22Rv1 (cell line): ENCODE results near the gene DDX5.

Experiments
- H3K27ac ChIP-seq: fragments of 450-650 bp; 2 replicates; pipeline ENCODE4 v1.5.1; 2017
- CTCF ChIP-seq: fragments of 450-650 bp; IDR thresholded peaks from 2 replicates; pipeline ENCODE4 v1.5.1; 2017; ENCODE audit warnings: mild to moderate bottlenecking
- ZFX ChIP-seq: fragments of 450-650 bp; IDR thresholded peaks from 2 replicates; pipeline ENCODE4 v1.6.1; 2017; ENCODE audit warnings: antibody characterized with exemption, borderline replicate concordance

The DDX5 gene

DNA sequence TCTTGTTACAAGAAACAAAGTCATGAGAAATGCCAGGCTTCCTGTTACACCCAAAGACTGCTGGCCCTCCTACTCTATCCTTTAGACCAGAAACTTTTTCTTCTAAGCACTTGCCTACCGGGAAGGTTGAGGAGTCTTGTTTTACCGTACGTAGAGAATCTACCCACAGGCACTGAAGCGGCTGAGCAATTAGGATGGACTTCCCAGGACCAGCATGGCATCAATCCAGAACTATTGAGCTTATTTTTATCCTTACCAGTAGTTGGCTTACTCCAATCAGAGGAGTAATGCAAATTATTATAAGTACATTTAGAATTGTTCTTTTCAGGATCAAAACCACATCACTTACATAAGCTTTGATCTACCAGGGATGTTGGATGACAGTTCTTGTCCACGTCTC, 26.3 kb upstream of the DDX5 start:
- no peak overlapping the region for H3K27ac ChIP-seq
- TF ChIP-seq ZFX = no peak
- no peak for TF ChIP-seq CTCF

GRCh38 chr17:64531955-64532371, 25.9 kb upstream of the DDX5 start:
- no peak for TF ChIP-seq CTCF
- TF ChIP-seq ZFX = no peak
- H3K27ac ChIP-seq = no peak overlapping the region

DNA sequence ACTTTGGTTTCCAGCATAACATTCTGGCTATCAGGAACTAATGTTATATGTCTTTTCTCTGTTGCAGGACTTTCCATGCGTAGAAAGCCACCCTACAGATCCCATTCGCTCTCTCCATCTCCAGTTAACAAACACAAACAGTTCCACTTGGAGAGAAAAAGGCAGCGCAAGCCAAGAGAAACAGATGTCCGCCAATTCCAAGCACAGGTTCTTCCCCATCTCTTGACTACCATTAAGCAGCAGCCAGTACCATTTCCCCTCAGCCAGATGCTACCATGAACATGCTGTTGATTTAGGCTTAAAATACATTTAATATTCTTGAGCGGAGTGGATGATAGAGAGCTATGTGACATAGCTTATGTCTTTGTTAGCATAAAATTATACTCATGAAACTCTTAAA, 23.1 kb upstream of the DDX5 start:
- no peak overlapping the region for H3K27ac ChIP-seq
- TF ChIP-seq CTCF (no peak), ZFX (no peak)

DNA sequence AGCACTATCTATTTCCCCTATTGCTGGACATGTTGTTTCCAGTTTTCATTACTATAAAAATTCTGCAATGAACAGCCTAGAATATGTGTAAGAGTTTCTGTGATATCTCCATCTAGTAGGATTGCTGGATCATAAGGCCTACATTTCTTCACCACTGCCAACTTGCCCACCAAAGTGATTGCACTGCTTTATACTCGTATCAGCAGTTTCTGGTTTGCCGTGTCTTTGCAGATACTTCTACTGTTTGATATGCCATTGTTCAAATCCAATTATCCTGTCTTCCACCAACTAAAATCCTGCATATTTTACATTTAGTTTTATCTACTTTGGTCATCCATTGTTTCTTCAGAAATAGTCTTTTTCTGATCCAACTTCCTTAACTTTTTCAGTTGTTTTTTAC, 21.8 kb upstream of the DDX5 start:
- H3K27ac ChIP-seq = no peak overlapping the region
- TF ChIP-seq CTCF = no peak
- no peak for TF ChIP-seq ZFX

DNA sequence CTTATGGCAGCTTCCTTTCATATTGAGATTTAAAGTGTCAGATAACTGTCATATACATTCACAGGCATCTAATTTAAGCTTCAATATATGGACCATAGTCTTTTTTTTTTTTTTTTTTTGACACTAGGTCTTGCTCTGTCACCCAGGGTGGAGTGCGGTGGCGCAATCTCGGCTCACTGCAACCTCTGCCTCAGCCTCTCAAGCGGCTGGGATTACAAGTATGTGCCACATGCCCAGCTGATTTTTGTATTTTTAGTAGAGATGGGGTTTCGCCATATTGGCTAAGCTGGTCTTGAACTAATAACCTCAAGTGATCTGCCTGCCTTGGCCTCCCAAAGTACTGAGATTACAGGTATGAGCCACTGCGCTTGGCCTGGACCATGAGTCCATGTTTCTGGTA, 14.3 kb upstream of the DDX5 start:
- TF ChIP-seq ZFX = no peak
- no peak for TF ChIP-seq CTCF
- no peak overlapping the region for H3K27ac ChIP-seq

DNA sequence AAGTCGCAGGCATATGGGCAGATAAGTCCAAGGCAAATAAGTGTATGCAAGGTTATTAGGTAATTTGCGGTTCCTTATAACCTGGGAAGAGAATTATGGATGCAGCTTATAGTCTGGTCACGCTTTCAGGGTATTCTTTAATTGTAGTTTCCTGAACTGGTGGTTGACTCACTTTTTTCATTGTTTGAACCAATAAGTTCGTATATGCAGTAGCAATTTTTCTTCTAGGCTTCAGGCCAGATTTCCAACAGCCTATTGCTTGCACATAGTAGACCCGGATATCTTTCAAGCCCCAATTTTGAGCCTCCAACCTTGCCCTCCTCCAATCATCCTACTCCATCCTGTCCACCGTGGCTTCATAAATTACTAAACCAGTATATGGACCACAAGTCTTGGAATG, 13.5 kb upstream of the DDX5 start:
- no peak overlapping the region for H3K27ac ChIP-seq
- TF ChIP-seq CTCF = no peak
- TF ChIP-seq ZFX = no peak

GRCh38 chr17:64515829-64516228, 9.7 kb upstream of the DDX5 start:
- TF ChIP-seq ZFX = no peak
- no peak for TF ChIP-seq CTCF
- no peak overlapping the region for H3K27ac ChIP-seq
